ENCODE measurements around the gene IL26. TPM values are rescaled to one million over a fixed set of nuclear protein-coding genes. Genes with fewer than 3 reads are reported as not detected.

The IL26 gene
- total RNA-seq, 2 experiments from 2014 or later: 0.25 TPM; not detected in 1

DNA sequence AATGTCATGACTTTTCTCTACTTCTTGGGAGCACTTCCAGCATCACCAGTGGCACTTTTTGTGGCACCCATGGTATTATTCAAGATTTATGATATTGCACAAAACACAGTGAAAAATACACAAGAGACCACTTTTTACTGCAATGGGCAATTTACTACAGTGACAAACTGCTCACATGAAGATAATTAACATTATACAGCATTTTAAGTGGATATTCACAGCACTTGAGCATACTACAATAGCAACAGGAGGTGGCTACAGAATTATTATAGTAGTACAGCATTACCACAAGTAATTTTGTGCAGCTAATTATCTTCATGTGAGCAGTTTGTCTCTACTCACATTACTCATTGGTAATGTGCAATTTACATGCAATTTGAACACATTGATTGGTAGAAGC is 18.3 kb downstream of the IL26 start:
- Mint-ChIP-seq H3K9me3 (peaks cover 3% of the 10 kb centered on the region), H3K27ac (no peak overlapping the region), H3K36me3 (ENCODE audit: low read depth) (no peaks in the 10 kb centered on the region), H3K27me3 (peaks cover 3% of the 10 kb centered on the region), H3K4me3 (no peak overlapping the region), H3K4me1 (ENCODE audit: low read depth) (peaks cover 27% of the 10 kb centered on the region)
- Histone ChIP-seq H3K36me3 (ENCODE audit: insufficient read depth, low read length) (no peaks in the 10 kb centered on the region), H3K27me3 (ENCODE audit: control insufficient read depth in 1 of 2, insufficient read depth in 2 of 2, low read length in 2 of 2) (no peaks in the 10 kb centered on the region), H3K4me1 (ENCODE audit: insufficient read depth, low read length) (peaks cover 14% of the 10 kb centered on the region), H3K4me3 (ENCODE audit: low read length) (no peak overlapping the region), H3K27ac (ENCODE audit: low read depth in 1 of 2, low read length in 2 of 2) (no peak overlapping the region), H3K9me3 (ENCODE audit: control insufficient read depth in 1 of 2, insufficient read depth in 1 of 2, low read length in 2 of 2) (no peaks in the 10 kb centered on the region)
- CTCF ChIA-PET: no interaction called here
- POLR2A ChIA-PET: no interaction called here
- intact Hi-C loops (cut with DNase I, micrococcal nuclease): no loop called here
- no peak for DNase-seq
- TF ChIP-seq, protein P1, sequence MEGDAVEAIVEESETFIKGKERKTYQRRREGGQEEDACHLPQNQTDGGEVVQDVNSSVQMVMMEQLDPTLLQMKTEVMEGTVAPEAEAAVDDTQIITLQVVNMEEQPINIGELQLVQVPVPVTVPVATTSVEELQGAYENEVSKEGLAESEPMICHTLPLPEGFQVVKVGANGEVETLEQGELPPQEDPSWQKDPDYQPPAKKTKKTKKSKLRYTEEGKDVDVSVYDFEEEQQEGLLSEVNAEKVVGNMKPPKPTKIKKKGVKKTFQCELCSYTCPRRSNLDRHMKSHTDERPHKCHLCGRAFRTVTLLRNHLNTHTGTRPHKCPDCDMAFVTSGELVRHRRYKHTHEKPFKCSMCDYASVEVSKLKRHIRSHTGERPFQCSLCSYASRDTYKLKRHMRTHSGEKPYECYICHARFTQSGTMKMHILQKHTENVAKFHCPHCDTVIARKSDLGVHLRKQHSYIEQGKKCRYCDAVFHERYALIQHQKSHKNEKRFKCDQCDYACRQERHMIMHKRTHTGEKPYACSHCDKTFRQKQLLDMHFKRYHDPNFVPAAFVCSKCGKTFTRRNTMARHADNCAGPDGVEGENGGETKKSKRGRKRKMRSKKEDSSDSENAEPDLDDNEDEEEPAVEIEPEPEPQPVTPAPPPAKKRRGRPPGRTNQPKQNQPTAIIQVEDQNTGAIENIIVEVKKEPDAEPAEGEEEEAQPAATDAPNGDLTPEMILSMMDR (IDR thresholded peaks at IDR 0.05): no peak
- ATAC-seq (ENCODE audit: poor library complexity): no peak

DNA sequence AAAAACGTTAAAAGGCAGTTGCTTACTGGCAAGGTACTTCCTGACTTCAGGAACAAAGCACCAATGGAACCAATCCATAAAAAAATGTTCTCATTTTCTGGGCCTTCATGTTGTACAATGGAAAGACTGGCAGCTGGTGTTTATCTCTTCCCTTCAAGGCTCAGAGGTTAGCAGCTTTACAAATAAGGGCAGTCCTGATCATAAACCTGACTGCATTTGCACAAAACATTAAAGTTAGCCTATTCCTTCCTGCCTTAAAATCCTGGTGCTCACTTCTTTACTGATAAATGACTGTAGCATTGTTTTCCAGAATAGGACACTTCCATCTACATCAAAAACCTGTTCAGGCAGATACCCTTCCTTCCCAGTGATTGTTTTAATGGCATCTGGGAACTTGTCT is 19.2 kb downstream of the IL26 start:
- no peak overlapping the region for H3K27ac ChIP-seq (ENCODE audit: low read depth in 1 of 2, low read length in 2 of 2)
- H3K9me3 Mint-ChIP-seq: no peaks in the 10 kb centered on the region
- no peaks in the 10 kb centered on the region for H3K36me3 ChIP-seq (ENCODE audit: insufficient read depth, low read length)
- H3K27ac Mint-ChIP-seq: no peak overlapping the region
- no peaks in the 10 kb centered on the region for H3K9me3 ChIP-seq (ENCODE audit: control insufficient read depth in 1 of 2, insufficient read depth in 1 of 2, low read length in 2 of 2)
- CTCF ChIA-PET: no interaction called here
- intact Hi-C loops (cut with DNase I, micrococcal nuclease): no loop called here
- H3K27me3 Mint-ChIP-seq: peaks cover 3% of the 10 kb centered on the region
- no peak overlapping the region for H3K4me3 Mint-ChIP-seq
- ATAC-seq (ENCODE audit: poor library complexity): no peak
- TF ChIP-seq, protein P1 (IDR thresholded peaks at IDR 0.05): no peak
- peaks cover 24% of the 10 kb centered on the region for H3K4me1 Mint-ChIP-seq (ENCODE audit: low read depth)
- no peak for DNase-seq
- H3K4me3 ChIP-seq (ENCODE audit: low read length): no peak overlapping the region
- POLR2A ChIA-PET: no interaction called here
- no peaks in the 10 kb centered on the region for H3K27me3 ChIP-seq (ENCODE audit: control insufficient read depth in 1 of 2, insufficient read depth in 2 of 2, low read length in 2 of 2)
- H3K36me3 Mint-ChIP-seq (ENCODE audit: low read depth): no peaks in the 10 kb centered on the region
- peaks cover 14% of the 10 kb centered on the region for H3K4me1 ChIP-seq (ENCODE audit: insufficient read depth, low read length)

DNA sequence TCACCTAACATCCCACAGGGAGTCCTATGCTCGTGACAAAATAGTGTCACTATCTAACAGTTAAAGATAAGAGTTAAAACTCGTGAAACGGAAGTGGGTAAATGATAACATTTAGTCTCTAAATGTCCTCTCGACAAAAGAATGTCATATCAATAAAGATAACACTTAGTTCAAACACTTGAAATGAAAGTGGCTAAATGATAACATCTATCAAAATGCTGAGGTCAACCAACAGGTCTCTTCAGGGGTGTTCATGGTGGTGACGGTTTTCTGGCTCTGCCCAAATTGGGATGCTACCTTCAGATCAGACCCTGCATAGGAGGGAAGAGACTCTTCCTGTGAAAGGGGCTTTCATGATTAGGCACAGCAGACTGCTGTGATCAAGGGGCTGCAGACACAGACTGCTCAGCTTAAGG is 22.1 kb downstream of the IL26 start:
- peaks cover 26% of the 10 kb centered on the region for H3K4me1 ChIP-seq (ENCODE audit: insufficient read depth, low read length)
- ATAC-seq (ENCODE audit: poor library complexity) (peak; percentile 34), DNase-seq (peak in 3 of 14 experiments; percentile 10 to 40 (median 21))
- no peak overlapping the region for H3K27ac Mint-ChIP-seq
- ChIA-PET POLR2A (no interaction called here), CTCF (no interaction called here)
- no peak overlapping the region for H3K4me3 Mint-ChIP-seq
- TF ChIP-seq, protein P1 (IDR thresholded peaks at IDR 0.05): no peak
- no peaks in the 10 kb centered on the region for H3K9me3 ChIP-seq (ENCODE audit: control insufficient read depth in 1 of 2, insufficient read depth in 1 of 2, low read length in 2 of 2)
- H3K9me3 Mint-ChIP-seq: no peaks in the 10 kb centered on the region
- H3K4me1 Mint-ChIP-seq (ENCODE audit: low read depth): peaks cover 36% of the 10 kb centered on the region
- no peak overlapping the region for H3K27ac ChIP-seq (ENCODE audit: low read depth in 1 of 2, low read length in 2 of 2)
- intact Hi-C loops (cut with DNase I, micrococcal nuclease): no loop called here
- H3K4me3 ChIP-seq (ENCODE audit: low read length): no peak overlapping the region
- H3K27me3 ChIP-seq (ENCODE audit: control insufficient read depth in 1 of 2, insufficient read depth in 2 of 2, low read length in 2 of 2): no peaks in the 10 kb centered on the region
- H3K36me3 ChIP-seq (ENCODE audit: insufficient read depth, low read length): no peaks in the 10 kb centered on the region
- no peaks in the 10 kb centered on the region for H3K27me3 Mint-ChIP-seq
- H3K36me3 Mint-ChIP-seq (ENCODE audit: low read depth): no peaks in the 10 kb centered on the region

All from CD4-positive, alpha-beta T cell (primary cell).